NT2/D1 (cell line): ENCODE data around the gene RCSD1.

Experiments
- SUZ12 ChIP-seq: IDR thresholded peaks from 2 replicates; pipeline ENCODE4 v1.6.1; 2011; ENCODE audit not compliant: insufficient read length, insufficient read depth; ENCODE audit errors: extremely low read depth
- YY1 ChIP-seq: IDR thresholded peaks from 2 replicates; pipeline ENCODE4 v1.6.1; 2011; ENCODE audit not compliant: insufficient read length, insufficient read depth
- ZNF274 ChIP-seq: IDR thresholded peaks from 2 replicates; pipeline ENCODE4 v1.6.1; 2011; ENCODE audit warnings: mild to moderate bottlenecking, low read depth, low read length

GRCh38 chr1:167683226-167683625 lies 53.2 kb downstream of the RCSD1 start:
- TF ChIP-seq SUZ12 (no peak), ZNF274 (no peak), YY1 (no peak)
